HG03060 (cell line): ENCODE measurements around the gene EDIL3.
A peak's percentile ranks its signal among the peaks of the same experiment; 100 is the strongest.

Source experiments
- ATAC-seq: cut with Tn5 transposase; IDR thresholded peaks from one replicate; pipeline ENCODE4 v1.9.1; 2021; ENCODE audit warnings: low read depth, moderate number of reproducible peaks; ENCODE audit not compliant: unreplicated experiment

The EDIL3 gene

DNA sequence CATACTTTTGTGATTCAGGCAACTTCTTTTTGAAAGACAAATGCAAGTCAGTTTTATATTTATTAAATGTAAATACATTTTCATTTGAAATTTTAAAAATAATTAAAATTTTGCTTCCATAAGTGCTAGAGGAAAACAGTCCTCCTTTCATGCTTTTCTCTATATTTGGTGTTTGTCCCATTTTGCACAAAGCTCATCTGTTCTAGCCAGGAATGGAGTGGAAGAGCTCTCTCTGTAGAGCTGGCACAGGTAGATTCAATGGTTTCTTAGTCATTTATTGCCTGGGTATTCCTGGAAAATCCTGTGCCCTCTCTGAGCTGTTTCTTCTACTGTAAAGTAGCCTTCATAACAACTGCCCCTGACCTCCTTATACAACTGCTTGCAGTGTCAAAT is 396.4 kb downstream of the EDIL3 start:
- ATAC-seq: no peak

DNA sequence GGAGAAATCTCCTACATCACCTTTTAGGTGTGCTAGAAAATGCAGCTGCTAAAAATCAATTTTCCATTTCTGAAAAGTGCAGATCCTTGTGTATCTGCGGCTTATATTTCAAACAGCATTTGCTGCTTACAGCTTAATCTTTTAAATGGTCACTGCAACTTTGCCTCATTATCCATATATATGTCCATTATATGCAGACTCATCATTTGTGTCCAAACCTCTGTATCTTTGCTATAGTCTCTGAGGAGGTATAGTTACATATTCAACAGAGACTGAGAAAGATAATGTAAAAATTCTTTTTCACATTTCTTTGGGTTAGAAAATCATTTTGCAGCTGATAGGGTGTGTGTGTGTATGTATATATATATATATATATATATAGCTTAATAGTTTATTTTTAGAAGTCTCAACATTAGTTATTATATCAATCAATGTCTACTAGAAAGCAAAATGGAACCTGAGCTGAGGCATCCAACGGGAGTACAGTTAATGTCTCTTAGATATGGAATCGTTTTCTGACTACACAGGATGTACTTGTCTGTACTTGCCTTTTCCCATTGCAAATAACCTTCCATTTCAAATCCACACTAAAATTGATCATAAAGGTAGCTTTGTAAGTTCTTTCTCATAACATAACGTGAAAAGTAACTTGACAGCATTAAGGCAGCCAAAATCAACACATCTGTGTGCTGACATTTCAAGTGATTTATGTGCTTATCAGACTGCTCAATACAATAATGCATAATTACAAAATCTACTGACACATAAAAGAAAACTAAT is 397.0 kb downstream of the EDIL3 start:
- ATAC-seq: no peak

DNA sequence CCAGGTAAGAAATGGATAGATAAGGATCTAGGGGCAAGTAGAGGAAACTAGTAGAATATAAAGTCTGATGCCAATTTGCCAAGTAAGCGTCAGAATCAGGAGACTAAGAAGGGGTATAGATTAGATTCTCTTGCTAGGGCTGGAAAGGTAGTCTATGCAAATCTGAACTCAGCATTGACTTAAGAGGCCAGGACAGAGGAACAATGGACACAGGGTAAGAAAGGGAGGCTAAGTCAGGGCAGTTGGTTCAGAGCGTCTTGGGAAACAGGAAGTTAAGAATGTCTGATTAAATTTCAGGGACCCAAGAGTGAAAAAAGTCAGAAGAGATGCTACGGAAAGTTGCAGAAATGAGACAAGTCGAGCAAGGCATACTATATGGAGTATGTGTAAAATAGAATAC is 400.8 kb downstream of the EDIL3 start:
- no peak for ATAC-seq

DNA sequence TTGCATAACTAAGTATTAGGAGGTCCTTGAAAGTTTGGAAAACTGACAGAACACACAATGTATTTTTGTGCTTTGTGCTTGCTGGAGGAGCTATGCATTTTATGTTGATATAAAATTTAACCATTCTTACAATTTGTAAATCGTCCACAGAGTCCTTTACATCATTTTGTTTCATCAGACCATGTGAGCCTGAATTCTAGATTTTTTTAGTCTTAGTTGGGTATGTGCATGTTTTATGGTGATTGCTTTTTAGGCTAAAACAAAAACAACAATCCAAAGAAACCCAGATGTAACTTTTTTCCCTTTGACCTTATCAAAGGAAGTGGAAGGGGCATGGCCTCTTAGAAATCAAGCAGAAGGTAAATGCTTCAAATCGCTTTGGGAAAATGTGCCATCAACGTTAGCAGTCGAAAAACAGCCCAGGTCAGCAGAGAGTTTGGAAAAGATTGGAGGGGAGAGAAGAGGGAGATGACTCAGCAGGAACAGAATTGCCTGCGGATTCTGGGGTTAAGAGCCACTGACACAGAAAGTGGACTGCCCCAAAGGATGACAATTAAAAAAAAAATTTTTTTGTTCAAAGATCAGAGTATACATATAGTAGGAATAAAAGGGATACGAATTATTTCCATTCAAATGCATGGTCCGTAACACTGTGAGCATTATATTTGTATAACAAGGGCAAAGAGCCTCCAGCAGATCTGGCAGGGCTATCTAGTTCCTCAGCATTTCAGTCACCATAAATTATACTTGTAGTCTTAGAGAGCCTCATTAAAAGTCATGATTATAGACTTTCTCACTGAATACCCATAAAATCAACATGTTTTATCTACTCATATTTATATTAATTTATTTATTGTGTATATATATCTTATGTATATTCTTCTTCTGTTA is 410.5 kb downstream of the EDIL3 start:
- no peak for ATAC-seq

DNA sequence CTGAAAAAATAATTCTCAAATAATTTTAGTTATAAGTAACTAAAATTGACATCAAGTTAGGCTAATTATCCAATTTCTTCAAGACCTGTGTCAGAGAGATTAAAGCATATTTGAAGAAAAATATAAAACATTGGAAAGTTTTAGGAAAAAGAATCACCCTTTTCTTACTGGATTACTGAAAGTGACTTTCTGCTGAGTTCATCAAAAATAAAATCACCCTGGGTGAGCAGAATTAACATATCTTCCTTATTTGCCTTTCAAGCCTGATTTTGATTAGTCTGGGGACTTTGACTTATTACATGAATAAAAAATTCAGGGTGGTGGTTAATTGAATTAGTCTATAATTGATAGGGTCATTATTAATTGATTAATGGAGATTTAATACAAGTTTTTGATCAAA is 411.8 kb downstream of the EDIL3 start:
- ATAC-seq: no peak

DNA sequence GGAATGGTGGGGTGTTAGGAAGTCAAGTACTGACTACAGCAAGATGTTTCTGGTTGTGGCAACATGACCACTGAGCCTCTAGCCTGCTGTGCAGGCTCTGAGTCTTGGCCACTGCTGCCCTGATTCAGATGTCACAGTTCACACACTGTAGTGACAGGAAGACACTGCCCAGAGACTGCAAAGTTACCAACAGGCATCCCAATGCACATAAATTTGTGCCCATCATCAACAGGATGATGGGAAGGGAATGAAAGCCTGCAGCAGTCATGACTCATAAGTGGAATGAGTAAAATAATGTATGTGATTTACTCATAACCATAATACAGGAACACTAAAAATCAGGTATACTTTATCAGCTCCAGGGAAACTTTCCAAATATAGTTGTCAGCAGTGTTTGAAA is 412.4 kb downstream of the EDIL3 start:
- ATAC-seq: no peak

DNA sequence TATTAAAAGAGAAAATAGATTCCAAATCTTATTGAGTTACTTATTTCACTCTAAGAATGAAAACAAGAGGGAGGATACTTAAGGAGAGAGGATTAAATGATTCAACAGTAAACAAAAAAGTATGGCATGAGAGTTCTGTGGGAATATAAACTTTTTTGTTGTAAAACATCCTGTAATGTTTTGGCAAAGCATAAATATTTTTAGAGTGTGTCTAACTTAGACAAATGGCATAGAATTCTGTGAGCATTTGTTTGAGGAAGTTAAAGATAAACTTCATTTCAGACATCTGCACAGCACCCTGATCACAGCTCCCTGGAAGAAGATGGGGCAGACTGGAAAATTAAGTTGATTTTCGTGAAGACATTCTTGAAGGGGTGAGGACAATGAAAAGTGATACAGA is 417.3 kb downstream of the EDIL3 start:
- ATAC-seq: no peak

DNA sequence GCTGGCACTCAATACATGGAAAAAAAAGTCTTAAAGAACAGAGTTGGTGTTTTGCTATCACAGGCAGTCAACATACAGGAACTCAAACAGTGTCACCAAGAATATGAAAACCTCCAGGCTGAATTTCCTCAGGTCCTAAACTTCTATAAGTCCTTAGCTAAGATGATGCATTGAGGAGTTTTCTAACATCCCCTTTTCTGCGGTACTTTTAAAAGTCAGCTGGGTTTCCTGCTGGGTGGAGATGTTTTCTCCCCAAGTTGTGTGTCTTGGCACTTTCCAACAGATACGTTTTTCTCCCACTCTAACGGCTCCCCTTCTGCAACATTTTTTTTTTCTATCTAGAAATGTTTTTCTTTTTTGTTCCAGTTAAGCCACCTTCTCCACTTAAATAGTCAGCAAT is 419.2 kb downstream of the EDIL3 start:
- ATAC-seq: no peak

DNA sequence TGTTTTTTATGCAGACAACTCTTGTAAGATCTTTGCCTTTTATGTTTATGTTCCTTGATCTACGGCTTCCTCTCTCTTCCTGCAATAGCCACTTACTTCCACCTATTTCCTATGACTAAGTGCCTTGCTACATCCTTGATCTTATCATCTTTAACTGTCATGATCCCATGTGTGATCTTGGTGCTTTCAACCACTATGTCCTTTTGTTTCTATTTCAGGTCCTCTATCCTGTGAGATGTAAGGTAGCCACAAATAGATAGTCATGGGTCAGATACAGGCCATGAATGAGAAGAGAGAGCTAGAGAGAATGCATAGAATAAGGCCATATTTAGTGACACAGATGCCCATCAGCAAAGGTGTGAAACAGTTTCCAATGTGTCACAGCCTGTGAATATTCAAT is 420.4 kb downstream of the EDIL3 start:
- no peak for ATAC-seq

DNA sequence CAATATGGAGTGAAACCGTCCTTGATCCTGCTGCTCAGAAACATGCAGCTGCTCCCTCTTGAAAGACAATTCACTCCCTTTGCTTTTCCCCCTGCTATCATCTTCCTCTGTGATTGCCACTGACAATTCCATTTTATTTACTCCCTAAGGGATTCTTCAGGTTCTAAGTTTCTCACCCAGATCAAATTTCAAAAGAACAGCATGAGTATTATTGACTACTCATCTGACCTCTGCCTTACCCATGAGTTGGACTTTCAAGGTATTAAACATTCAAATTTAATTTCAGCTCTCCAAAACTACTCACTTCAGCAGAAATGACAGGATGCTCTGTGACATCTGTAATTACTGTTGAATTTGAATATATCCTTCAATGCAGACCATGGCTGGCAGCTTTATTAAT is 427.5 kb downstream of the EDIL3 start:
- no peak for ATAC-seq

DNA sequence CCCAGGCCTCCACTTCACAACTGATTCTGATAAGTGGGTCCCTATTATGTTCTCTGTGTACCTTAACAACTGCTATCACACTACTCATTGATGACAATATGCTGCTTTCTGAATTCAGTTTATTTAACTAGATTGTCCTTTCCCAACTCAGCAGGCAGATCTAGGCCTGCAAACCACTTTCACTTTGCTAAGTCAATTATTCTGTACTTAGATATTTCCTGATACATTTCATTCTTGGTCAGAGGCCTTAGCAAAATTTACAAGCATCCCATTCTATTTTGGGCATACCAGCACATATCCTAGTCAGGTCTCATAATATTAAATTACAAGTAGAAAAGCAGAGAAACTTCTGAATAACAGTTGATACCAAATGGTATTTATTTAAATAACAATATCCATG is 428.3 kb downstream of the EDIL3 start:
- no peak for ATAC-seq

DNA sequence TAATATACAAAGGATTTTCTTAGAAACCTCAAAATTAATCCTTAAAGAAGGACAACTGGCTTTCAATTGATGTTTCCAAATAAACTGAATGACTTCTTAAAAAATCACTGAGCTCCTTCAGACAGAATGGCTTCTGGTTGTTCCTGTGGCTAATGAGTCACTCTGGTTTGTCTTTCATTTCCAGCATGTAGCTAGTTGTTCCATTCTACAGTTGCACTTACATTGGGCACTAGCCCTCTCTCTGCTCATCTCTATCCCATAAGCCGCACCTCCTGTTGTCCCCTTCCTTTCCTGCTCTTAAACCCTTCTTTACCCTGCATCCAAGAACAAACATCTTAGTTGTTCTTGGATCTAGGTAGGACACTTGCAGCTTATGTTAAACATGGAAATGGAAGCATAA is 428.8 kb downstream of the EDIL3 start:
- ATAC-seq: no peak

DNA sequence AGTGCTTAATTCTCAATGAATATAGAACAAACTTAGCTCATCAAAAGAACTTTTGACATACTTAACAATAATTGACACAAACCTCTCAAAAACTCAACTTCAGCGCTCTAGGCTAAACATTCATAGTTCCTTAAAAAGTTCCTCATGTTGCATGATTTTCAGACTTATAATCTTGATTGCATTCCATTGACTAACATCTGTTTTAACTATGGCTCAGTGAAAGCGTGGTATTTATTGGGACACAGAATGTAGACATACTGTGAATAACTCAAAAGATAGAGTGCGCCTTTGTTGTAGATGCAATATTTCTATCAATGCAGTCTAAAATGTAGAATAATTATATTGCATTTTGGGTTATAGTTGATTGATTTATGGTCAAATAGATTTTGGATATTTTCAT is 436.9 kb downstream of the EDIL3 start:
- no peak for ATAC-seq

DNA sequence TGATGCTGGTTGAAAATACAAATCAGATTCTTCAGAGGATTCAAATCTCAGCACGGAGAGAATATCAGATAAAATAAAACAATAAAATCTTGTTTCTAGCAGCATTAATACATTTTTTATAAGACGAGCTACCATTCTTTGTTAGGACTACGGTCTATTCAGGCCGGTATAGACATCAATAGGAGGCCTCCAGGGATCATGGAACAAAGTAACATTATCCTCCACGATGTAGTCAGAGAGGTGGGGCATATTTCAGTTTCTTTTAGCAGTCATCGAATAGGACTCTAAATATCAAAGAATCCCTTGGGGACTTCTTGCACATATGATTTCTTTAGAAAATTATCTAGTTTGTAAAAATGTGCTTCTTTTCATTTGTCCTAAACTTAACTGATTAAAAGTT is 438.2 kb downstream of the EDIL3 start:
- no peak for ATAC-seq

DNA sequence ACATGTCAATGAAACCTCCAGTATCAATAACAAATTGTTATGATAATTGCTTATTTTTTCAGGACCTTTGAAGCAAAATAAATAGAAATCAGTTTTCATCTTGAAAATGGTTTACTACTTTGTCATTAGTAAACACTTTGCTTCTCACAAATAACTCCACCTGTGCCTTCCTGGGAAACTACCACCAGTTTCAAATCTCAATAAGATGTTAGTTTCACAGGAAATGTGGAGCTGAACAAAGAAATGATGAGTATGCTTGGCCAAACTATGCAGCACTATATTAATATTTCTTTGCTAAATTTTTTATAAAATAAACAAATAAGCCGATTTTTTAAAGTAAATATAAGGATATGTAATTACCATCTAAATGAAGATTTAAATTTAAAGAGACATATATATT is 442.5 kb downstream of the EDIL3 start:
- ATAC-seq: no peak

DNA sequence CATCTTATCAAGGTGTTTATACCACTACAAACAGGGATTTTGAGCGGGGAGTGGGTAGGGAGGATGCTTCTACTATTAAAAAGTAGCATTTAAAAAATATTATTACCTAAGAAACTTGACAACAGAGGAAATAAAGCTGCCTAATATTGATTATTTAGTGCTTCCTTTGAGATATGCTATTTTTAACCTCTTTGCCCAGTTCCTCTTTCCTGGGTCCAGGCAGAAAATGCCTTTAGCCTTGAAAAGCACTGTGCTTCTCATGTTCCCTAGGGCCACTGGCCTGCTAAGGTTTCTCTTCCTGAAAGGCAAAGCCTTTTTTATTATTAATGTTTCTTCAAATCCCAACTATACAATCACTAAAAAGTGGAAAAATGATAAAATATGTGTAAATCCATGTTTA is 446.8 kb downstream of the EDIL3 start:
- no peak for ATAC-seq

DNA sequence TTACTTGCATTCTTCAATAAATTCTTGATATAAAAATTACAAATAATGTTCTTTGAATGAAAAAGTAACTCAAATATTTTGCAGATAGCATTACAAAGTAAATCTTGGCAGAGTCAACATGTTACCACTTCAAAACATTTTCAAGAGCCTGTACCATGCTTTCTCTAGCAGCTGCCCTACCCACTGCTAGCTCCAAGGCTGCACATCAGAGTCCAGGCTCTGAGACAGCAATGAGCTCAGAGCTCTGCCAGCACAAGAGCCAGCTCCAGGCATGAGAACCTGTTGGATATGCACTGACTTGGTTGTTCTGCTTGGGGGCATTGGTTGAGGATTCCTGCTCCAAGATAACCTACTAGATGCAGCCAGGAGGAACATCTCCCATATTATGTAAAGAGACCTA is 452.7 kb downstream of the EDIL3 start:
- ATAC-seq: no peak

DNA sequence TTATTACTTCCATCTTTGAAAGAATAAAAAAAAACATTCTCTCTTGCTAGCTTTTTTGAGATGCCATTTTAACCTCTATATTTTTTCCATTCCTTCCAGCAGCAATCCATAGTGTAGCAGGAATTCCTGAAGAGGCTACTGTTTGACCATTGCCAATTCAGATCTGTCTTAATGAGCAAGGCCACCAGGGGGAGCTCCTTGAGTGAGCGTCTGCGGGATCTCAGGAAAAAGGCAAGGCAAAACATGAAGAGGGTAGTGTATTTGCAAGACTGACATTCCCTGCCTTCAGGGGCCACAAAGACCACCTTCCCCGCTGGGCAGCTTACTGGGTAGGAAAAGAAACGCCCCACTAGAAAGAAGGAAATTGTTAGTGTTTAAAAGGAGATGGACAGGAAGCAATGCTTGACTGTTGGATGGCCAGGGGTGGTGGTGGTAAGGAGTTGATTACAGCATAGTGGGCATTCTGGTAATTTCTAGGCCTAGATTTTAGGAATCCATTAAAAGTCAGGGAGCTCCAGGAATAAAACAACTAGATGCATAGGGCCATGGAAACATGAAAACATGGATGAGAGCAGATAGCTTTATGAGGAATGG is 457.4 kb downstream of the EDIL3 start:
- ATAC-seq: peak; percentile 45

DNA sequence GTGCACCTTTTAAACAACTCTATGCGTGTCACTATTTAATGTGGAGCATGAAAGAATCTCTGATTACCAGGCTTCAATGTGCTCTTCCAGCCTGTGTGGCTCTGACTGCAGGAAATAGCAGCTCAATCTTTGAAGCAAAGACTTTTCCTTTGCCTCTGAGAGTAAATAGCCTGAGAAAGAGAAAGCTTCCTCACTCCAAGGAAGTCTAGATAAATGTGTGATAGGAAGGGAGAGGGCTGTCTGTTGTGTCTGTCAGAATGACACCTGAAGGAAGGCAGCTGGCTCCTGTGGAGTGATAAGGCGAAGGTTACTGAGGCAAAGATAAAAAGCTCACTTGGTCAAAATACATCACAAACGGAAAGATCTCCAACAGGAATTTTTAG is 458.7 kb downstream of the EDIL3 start:
- ATAC-seq: no peak

DNA sequence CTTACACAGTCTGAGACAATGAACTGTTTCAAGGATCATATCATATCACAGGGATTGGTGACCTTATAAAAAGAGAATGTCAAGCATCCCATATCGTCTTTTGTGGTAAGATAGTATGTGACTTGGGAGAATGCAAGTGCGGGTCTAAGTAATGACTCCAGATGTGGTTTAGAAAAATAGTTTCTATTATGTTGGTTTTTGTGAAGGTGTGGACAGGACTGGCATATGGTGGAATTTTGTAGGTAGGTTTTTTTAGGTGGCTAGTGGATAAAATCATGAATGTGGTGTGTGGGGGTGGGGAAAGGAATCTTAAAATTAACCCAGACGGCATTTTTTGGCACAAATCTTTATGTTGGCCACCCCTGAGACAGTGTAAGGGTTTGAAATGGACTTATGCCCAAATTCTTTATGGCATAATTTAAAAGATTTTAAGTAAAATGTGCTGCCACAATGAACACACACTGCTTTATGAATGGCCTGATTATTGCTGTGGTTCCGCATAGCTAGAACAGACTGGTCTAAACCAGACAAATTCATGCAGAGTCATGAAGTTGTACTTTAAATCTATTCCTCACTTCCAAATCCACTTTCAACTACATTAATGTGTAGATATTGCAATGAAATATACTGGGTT is 459.2 kb downstream of the EDIL3 start:
- ATAC-seq: no peak

DNA sequence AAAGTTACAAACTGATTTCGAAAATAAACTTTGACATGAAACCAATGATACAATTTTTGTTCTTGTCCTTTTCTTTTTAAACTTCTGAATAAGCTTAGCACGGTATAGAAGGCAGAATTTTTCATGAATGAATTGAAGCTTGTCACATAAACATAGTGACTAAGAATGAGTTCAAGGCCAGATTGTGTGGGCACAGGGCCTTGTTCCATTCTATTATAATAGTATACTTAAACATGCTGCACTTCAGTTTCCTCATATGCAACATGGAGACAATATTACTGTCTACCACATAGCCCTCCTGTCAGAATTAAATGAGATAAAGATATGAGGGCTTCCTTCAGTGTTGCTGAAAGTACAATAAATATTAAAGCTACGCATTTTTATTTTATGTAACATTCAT is 459.8 kb downstream of the EDIL3 start:
- no peak for ATAC-seq
